ENCODE results near the gene NHERF1.
A peak's percentile ranks its signal among the peaks of the same experiment; 100 is the strongest.

Gene NHERF1

DNA sequence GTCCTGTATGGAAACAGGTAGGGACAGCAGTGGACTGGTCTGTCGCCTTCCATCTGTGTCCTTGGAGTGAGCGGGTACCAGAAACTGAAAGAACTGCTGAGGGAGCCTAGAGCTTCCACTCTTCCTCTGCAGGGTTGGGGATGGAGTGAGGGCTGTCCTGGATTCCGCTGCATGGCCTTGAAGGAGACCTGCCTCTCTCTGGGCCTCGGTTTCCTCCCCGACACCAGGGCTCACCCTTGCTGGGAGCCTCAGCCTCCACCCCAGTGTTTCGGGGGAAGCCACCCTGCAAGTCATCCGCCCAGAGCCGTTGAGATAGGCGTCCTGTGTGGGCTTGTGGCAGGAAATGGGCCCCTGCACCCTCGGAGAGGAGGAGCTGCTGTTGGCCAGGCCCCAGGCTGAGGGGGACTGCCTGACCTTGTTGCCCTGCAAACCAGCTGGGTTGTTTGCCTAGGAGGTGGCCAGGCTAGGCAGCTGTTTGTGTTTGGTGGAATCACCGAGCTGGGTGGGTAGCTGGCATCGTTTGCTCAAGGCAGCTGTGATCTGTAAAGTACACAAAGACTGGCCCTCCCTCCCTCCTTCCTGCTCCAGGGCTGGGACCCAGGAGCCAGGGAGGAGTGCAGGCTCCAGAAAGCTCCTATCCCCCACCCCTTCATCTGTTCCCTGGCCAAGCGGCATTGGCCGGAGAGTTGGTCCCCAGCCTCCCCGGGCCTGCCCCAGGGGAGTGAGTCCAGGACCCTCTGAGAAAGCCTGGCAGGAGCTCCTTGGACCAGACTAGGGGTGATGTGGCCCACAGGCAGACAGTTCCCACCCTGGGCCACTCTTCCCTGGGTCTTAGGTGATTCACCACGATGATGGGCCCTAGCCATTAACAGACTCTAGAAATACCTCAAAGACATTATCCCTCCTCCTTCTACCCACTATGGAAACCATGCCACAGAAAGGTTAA is 10.1 kb upstream of the NHERF1 start:
- H3K27ac Mint-ChIP-seq: peak overlapping the region; percentile 96
- peaks cover 6% of the 10 kb centered on the region for H3K27me3 Mint-ChIP-seq
- CTCF ChIA-PET: interaction anchor here (0.7 to 5.5 kb wide), 28 partner anchors 8 to 218 kb away, joined by 3 to 240 read pairs (median 7); no protein-coding TSS in a partner anchor
- H3K36me3 Mint-ChIP-seq: peaks cover 13% of the 10 kb centered on the region
- peak overlapping the region; percentile 92 for H3K4me3 Mint-ChIP-seq
- peak; percentile 90 for DNase-seq
- H3K4me1 Mint-ChIP-seq: peaks cover 75% of the 10 kb centered on the region
- H3K9me3 Mint-ChIP-seq: no peaks in the 10 kb centered on the region

DNA sequence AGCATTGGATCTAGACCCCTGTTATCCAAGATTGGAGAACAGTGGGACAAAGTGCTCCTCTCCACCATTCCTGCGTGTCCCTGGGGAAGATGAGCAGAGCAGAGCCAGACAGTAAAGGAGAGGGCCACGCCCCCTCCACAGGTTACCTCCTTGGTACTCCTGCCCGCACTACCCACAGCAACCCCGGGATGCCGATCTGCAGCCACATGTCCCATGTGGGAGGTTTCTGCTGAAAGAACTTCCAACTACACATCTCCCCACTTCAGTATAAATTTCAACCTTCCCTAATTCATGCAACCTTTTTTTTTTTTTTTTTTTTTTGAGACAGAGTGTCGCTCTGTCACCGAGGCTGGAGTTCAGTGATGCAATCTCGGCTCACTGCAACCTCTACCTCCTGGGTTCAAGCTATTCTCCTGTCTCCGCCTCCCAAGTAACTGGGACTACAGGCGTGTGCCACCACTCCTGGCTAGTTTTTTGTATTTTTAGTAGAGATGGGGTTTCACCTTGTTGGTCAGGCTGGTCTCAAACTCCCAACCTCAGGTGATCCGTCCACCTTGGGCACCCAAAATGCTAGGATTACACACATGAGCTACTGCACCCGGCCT is 9.1 kb upstream of the NHERF1 start:
- H3K27me3 Mint-ChIP-seq: peaks cover 6% of the 10 kb centered on the region
- peaks cover 21% of the 10 kb centered on the region for H3K36me3 Mint-ChIP-seq
- DNase-seq: peak; percentile 52
- peaks cover 82% of the 10 kb centered on the region for H3K4me1 Mint-ChIP-seq
- H3K9me3 Mint-ChIP-seq: no peaks in the 10 kb centered on the region
- CTCF ChIA-PET: interaction anchor here (0.9 to 5.5 kb wide), 8 partner anchors 12 to 126 kb away, joined by 3 to 240 read pairs (median 16); no protein-coding TSS in a partner anchor
- peak overlapping the region; percentile 96 for H3K27ac Mint-ChIP-seq
- H3K4me3 Mint-ChIP-seq: peak overlapping the region; percentile 92

DNA sequence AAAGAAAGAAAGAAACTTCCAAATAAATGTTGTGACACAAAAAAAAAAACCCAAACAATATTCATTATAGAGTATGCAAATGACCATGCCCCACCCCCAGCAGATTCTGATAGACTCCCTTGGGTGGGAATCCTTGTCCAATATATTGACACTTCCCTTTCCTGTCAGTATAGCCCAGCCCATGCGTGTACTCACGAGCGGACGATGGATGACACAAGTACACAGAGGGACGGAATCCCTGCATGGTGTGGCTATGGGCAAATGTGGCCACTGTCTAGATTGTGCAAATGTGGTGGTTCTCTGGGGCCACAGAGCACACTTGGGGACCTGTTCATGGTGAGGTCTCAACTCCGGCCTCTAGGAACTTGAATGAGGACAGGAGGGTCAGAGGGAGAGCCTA is 8.3 kb upstream of the NHERF1 start:
- Mint-ChIP-seq H3K36me3 (peaks cover 21% of the 10 kb centered on the region), H3K4me1 (peaks cover 82% of the 10 kb centered on the region), H3K27ac (peak overlapping the region; percentile 98), H3K27me3 (peaks cover 6% of the 10 kb centered on the region), H3K9me3 (no peaks in the 10 kb centered on the region), H3K4me3 (peak overlapping the region; percentile 31)
- no peak for DNase-seq
- CTCF ChIA-PET: interaction anchor here (4.5 kb wide), 1 partner anchor 20 kb away, joined by 27 read pairs; no protein-coding TSS in a partner anchor

DNA sequence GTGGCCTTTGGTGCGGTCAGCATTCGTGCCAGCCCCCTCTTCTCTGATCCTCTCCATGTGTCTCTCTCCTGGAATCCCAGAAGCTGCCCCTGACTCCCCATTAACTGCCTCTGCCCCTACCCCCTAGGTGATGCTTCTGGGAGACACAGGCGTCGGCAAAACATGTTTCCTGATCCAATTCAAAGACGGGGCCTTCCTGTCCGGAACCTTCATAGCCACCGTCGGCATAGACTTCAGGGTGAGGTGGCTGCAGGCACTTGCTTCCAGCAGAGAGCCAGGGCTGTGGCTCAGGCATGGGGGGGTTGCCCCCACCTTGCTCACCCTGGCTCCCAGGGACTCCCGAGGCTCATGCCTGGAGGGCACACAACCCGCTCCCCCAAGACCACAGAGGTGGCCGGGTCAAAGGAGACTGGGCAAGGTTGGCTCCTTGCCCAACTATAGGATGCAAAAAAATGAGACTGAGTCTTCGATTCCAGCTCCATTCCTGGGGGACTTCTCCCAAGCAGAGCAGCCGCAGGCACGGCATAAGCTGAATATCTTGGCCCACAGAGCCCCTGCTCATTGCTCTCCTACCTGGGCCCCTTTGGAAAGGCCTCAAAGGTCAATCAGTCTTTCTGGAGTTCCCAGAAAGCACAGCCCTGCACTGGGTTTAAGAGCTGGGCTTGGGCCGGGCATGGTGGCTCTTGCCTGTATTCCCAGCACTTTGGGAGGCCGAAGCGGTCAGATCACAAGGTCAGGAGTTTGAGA is 7.6 kb upstream of the NHERF1 start:
- H3K36me3 Mint-ChIP-seq: peaks cover 21% of the 10 kb centered on the region
- peaks cover 6% of the 10 kb centered on the region for H3K27me3 Mint-ChIP-seq
- H3K4me3 Mint-ChIP-seq: peak overlapping the region; percentile 68
- no peak for DNase-seq
- H3K4me1 Mint-ChIP-seq: peaks cover 84% of the 10 kb centered on the region
- H3K9me3 Mint-ChIP-seq: no peaks in the 10 kb centered on the region
- H3K27ac Mint-ChIP-seq: peak overlapping the region; percentile 98
- CTCF ChIA-PET: interaction anchor here (0.6 to 2.8 kb wide), 5 partner anchors 8 to 124 kb away, joined by 3 to 27 read pairs (median 3); no protein-coding TSS in a partner anchor

DNA sequence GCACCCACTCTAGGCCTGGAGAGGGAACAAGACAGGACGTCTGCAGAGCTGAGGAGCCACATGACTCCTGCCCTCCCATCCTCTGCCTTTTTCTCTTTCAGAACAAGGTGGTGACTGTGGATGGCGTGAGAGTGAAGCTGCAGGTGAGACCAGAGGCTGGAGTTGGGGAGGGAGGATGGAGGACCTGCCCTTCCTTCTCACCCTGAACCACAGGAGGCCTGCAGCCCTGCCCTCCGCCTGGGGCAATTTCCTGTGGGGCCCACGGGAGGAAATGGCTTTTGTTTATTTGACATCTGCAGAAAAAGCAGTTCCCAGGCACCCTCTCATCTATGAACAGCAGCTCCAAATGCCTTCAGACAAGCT is 6.3 kb upstream of the NHERF1 start:
- H3K4me3 Mint-ChIP-seq: peak overlapping the region; percentile 68
- H3K36me3 Mint-ChIP-seq: peaks cover 22% of the 10 kb centered on the region
- H3K27ac Mint-ChIP-seq: peak overlapping the region; percentile 98
- H3K27me3 Mint-ChIP-seq: no peaks in the 10 kb centered on the region
- DNase-seq: peak; percentile 85
- no peaks in the 10 kb centered on the region for H3K9me3 Mint-ChIP-seq
- H3K4me1 Mint-ChIP-seq: peaks cover 92% of the 10 kb centered on the region
- CTCF ChIA-PET: interaction anchor here (1.1 to 2.8 kb wide), 8 partner anchors 8 to 138 kb away, joined by 3 to 27 read pairs (median 4); no protein-coding TSS in a partner anchor

DNA sequence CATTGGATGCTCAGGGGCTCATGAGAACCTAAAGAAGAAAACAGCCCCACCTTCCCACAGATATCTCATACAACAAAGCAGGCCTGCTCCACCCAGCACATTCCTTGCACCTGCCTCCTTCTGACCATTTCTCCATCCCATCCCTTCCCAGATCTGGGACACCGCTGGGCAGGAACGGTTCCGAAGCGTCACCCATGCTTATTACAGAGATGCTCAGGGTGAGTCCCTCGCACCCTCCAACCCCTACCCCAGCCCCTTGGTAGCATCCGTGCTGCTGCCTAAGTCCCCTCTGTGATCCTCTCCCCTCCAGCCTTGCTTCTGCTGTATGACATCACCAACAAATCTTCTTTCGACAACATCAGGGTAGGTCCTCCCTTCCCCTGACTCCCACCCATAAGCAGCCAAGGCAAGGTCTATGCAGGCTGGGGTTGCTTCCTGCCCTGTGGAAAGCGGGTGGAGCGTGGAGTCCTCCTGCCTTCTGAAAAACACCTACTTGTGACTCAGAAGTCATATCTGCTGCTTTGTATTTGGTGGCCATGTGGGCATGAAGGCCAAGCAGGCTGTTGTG is 5.4 kb upstream of the NHERF1 start:
- no peaks in the 10 kb centered on the region for H3K9me3 Mint-ChIP-seq
- H3K4me3 Mint-ChIP-seq: peak overlapping the region; percentile 68
- peak overlapping the region; percentile 98 for H3K27ac Mint-ChIP-seq
- CTCF ChIA-PET: interaction anchor here (1.0 to 2.8 kb wide), 7 partner anchors 17 to 137 kb away, joined by 3 to 27 read pairs (median 4); no protein-coding TSS in a partner anchor
- H3K4me1 Mint-ChIP-seq: peaks cover 93% of the 10 kb centered on the region
- H3K27me3 Mint-ChIP-seq: no peaks in the 10 kb centered on the region
- H3K36me3 Mint-ChIP-seq: peaks cover 22% of the 10 kb centered on the region
- no peak for DNase-seq

DNA sequence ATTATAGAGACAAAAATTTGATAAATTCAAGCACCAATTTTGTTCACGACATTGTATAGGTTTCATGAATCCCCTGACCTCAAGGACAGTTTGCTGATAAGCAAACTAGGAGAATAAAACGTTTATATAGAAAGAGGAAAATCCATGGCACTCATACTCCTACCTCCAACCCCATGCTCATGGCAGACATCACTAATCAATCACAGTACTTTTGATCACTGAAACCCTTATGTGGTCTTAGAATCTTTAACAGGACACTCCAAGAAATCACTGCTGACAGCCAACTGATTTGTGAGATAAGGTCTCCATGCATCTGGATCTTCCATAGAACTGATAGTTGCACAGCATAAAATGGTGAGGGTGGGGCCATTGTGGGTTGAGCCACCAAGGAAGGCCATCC is 4.7 kb upstream of the NHERF1 start:
- no peak for DNase-seq
- CTCF ChIA-PET: interaction anchor here (0.5 to 4.0 kb wide), 12 partner anchors 16 to 218 kb away, joined by 3 to 56 read pairs (median 24); partner anchors contain the start of genes GRIN2C and NAT9
- no peaks in the 10 kb centered on the region for H3K27me3 Mint-ChIP-seq

DNA sequence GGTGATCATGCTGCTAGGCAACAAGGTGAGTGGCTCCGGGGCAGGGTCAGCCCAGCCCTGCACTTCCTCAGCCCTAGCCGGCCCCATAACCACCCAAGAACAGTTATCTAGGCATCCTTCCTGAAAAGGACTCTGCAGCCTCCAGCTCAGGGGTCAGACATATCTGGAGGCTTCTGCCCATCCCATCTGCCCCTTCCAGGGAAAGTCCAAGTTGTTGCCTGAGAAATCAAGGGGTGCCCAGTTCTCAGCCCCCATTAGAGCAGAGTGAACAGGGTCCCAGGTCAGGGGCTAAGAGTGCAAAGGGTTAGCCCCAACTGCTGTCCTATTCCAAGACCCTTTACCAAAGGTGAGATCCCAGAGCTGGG is 4.1 kb upstream of the NHERF1 start:
- Mint-ChIP-seq H3K27me3 (no peaks in the 10 kb centered on the region), H3K9me3 (no peaks in the 10 kb centered on the region), H3K4me3 (no peak overlapping the region), H3K27ac (peak overlapping the region; percentile 98), H3K4me1 (peaks cover 80% of the 10 kb centered on the region), H3K36me3 (peaks cover 20% of the 10 kb centered on the region)
- DNase-seq: no peak
- CTCF ChIA-PET: interaction anchor here (0.5 to 4.0 kb wide), 17 partner anchors 12 to 217 kb away, joined by 3 to 56 read pairs (median 8); partner anchors contain the start of genes GRIN2C and NAT9

More for the DNA sequence above, 4.7 kb upstream of the NHERF1 start:
- Mint-ChIP-seq H3K4me1 (peaks cover 86% of the 10 kb centered on the region), H3K27ac (peak overlapping the region; percentile 98), H3K9me3 (no peaks in the 10 kb centered on the region), H3K36me3 (peaks cover 22% of the 10 kb centered on the region), H3K4me3 (no peak overlapping the region)

DNA sequence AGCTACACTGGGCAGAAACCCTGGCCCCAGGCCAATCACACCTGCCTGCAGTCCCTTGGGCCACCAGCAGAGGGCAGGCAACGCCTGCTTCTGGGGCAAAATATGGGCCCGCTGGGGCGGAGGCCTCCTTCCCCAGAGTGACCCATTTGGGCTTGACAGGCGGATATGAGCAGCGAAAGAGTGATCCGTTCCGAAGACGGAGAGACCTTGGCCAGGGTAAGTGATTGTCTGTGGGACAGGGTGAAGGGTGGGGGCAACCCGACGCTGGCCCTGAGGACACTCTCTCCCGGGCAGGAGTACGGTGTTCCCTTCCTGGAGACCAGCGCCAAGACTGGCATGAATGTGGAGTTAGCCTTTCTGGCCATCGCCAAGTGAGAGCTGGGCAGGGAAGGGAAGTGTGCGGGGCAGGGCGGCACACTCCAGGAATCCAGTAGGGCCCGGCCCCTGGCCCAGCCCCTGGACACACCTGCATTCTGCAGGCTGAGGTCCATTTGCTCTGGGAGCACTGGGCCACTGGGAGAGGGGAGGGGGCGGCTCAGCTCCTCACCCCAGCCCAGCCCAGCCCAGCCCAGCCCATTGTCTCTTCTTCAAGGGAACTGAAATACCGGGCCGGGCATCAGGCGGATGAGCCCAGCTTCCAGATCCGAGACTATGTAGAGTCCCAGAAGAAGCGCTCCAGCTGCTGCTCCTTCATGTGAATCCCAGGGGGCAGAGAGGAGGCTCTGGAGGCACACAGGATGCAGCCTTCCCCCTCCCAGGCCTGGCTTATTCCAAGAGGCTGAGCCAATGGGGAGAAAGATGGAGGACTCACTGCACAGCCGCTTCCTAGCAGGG is 3.5 kb upstream of the NHERF1 start:
- peak overlapping the region; percentile 37 for H3K4me3 Mint-ChIP-seq
- peak; percentile 87 for DNase-seq
- no peaks in the 10 kb centered on the region for H3K9me3 Mint-ChIP-seq
- H3K27me3 Mint-ChIP-seq: no peaks in the 10 kb centered on the region
- H3K4me1 Mint-ChIP-seq: peaks cover 75% of the 10 kb centered on the region
- peaks cover 26% of the 10 kb centered on the region for H3K36me3 Mint-ChIP-seq
- H3K27ac Mint-ChIP-seq: peak overlapping the region; percentile 98
- CTCF ChIA-PET: interaction anchor here (0.7 to 4.0 kb wide), 21 partner anchors 8 to 217 kb away, joined by 3 to 56 read pairs (median 8); partner anchors contain the start of genes GRIN2C, NAT9 and RAB37

DNA sequence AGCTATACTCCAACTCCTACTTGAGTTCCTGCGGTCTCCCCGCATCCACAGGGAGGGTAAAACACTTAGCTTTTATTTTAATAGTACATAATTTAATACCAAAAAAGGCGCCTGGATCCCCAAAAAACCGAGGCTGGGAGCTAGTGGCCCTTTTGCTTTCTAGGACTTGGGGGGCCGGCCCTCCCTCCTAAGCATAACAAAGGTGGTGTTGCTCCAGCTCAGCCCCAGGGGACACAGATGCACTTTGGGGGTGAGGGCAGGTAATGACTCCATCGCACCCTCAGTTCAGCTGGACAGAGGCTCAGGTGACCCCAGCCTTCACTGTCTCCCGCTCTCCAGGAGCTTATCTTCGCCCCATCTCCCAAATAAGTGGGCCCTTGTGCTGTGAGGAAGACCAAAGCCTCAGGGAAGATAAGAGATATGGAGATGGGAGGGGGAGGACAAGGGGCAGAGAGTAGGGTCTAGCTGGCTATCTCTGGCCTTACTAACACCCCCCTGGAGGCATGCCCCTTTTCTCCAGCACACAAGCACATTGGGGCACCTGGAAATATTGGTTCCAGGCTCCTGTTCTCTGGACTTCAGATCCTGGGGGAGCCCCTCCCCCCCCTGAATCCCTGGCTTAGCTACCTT is 2.8 kb upstream of the NHERF1 start:
- H3K4me3 Mint-ChIP-seq: no peak overlapping the region
- no peaks in the 10 kb centered on the region for H3K27me3 Mint-ChIP-seq
- peaks cover 27% of the 10 kb centered on the region for H3K36me3 Mint-ChIP-seq
- CTCF ChIA-PET: interaction anchor here (0.7 to 4.0 kb wide), 20 partner anchors 8 to 216 kb away, joined by 3 to 56 read pairs (median 8); partner anchors contain the start of genes GRIN2C, NAT9 and RAB37
- no peak for DNase-seq
- H3K9me3 Mint-ChIP-seq: no peaks in the 10 kb centered on the region
- peaks cover 68% of the 10 kb centered on the region for H3K4me1 Mint-ChIP-seq
- H3K27ac Mint-ChIP-seq: peak overlapping the region; percentile 38

DNA sequence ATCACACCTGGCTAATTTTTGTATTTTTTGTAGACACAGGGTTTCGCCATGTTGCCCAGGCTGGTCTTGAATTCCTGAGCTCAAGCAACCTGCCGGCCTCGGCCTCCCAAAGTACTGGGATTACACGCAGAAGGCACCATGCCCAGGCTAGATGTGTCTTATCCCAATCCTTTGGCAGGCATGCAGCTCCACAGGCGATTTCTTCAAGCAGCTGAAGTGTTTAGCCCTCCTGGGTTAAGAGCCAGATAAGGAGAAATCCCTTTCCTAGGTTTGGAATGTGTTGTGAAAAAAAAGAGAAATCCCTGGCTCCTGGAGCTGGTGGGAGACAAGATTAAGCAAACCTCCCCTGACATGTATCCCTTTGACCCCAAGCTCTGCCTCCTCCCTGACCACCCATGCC is 2.1 kb upstream of the NHERF1 start:
- Mint-ChIP-seq H3K4me3 (peak overlapping the region; percentile 15), H3K27me3 (no peaks in the 10 kb centered on the region), H3K27ac (peak overlapping the region; percentile 84), H3K36me3 (peaks cover 34% of the 10 kb centered on the region), H3K9me3 (no peaks in the 10 kb centered on the region), H3K4me1 (peaks cover 65% of the 10 kb centered on the region)
- CTCF ChIA-PET: interaction anchor here (0.9 to 4.0 kb wide), 16 partner anchors 9 to 215 kb away, joined by 3 to 56 read pairs (median 19); partner anchors contain the start of genes GRIN2C, NAT9 and RAB37
- no peak for DNase-seq

DNA sequence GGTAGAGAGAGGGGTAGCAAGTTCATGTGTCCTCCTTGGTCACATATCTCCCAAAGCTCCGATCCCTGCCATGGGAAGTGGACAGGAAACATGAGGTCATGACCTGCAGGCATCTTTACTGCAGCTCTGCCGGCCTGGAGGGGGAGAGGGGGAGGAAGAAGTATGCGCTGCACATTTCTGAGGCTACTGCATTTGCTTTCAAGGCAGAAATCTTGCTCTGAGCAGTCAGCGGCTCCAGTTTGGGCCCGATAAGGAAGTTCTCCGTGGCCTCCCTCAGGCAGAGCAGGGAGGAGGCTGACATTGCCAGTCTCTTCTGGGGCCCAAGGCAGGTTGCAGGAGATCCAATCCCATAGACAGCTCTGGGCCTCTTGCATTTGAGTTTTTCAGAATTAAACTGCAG is 1.5 kb upstream of the NHERF1 start:
- CTCF ChIA-PET: interaction anchor here (0.9 to 4.0 kb wide), 14 partner anchors 10 to 215 kb away, joined by 3 to 56 read pairs (median 22); partner anchors contain the start of genes NAT9 and RAB37
- DNase-seq: peak; percentile 39
- peak overlapping the region; percentile 84 for H3K27ac Mint-ChIP-seq
- H3K27me3 Mint-ChIP-seq: no peaks in the 10 kb centered on the region
- H3K36me3 Mint-ChIP-seq: peaks cover 37% of the 10 kb centered on the region
- H3K4me3 Mint-ChIP-seq: peak overlapping the region; percentile 64
- H3K4me1 Mint-ChIP-seq: peaks cover 64% of the 10 kb centered on the region
- no peaks in the 10 kb centered on the region for H3K9me3 Mint-ChIP-seq
